Measurements from ENCODE around the gene MAPKAPK3.
A peak's percentile ranks its signal among the peaks of the same experiment; 100 is the strongest.

MAPKAPK3 gene

GRCh38 chr3:50610992-50611463, 5.9 kb upstream of the MAPKAPK3 start:
- no CpG with 5 or more reads among the region's 10 CpGs for WGBS (ENCODE audit: extremely low coverage, insufficient coverage, insufficient read length)
- no peak for DNase-seq
- Histone ChIP-seq H2AK5ac (ENCODE audit: low read length) (no peak overlapping the region), H3K27me3 (ENCODE audit: insufficient read depth, low read length) (no peaks in the 10 kb centered on the region), H4K8ac (ENCODE audit: low read depth, low read length) (peak overlapping the region; percentile 86), H2BK120ac (ENCODE audit: insufficient read depth, low read length, poor library complexity) (peak overlapping the region; percentile 45), H3K79me1 (ENCODE audit: low read length) (peaks cover 6% of the 10 kb centered on the region), H3K4me2 (ENCODE audit: low read length) (peak overlapping the region; percentile 76), H3K36me3 (ENCODE audit: control insufficient read depth in 1 of 2, insufficient read depth in 2 of 2, low read length in 2 of 2) (peaks cover 14% of the 10 kb centered on the region in 2 experiments), H2BK5ac (ENCODE audit: low read depth, low read length, poor library complexity) (peak overlapping the region; percentile 83), H3K23ac (ENCODE audit: low read length) (no peak overlapping the region), H3K9ac (ENCODE audit: low read length) (peak overlapping the region; percentile 73), H3K14ac (ENCODE audit: low read length) (peak overlapping the region; percentile 62), H3K4me3 (ENCODE audit: low read depth, low read length) (peak overlapping the region; percentile 73), H4K12ac (ENCODE audit: low read depth, low read length) (peak overlapping the region; percentile 24), H2AFZ (ENCODE audit: insufficient read depth, low read length, poor library complexity) (peak overlapping the region; percentile 65), H2BK12ac (ENCODE audit: low read length) (peak overlapping the region; percentile 21), H3K4ac (ENCODE audit: low read depth, low read length) (peak overlapping the region; percentile 13), H3K27ac (ENCODE audit: low read depth, low read length) (peak overlapping the region; percentile 78), H3K9me3 (ENCODE audit: insufficient read depth, low read depth, low read length) (peaks cover 5% of the 10 kb centered on the region), H3K4me1 (ENCODE audit: control insufficient read depth in 1 of 2, insufficient read depth in 2 of 2, low read length in 2 of 2) (peaks cover 9 to 12% of the 10 kb centered on the region in 2 experiments), H3K18ac (ENCODE audit: low read length) (peak overlapping the region; percentile 75), H4K91ac (ENCODE audit: low read depth, low read length) (peak overlapping the region; percentile 80), H3K79me2 (ENCODE audit: control insufficient read depth, insufficient read depth, low read length, poor library complexity) (peaks cover 3% of the 10 kb centered on the region)

- H3K23ac ChIP-seq (ENCODE audit: low read length): no peak within 1 kb of the TSS
- peak within 1 kb of the TSS; percentile 73 for H3K4me3 ChIP-seq (ENCODE audit: low read depth, low read length)
- H3K79me1 ChIP-seq (ENCODE audit: low read length): peaks cover 6% of the 10 kb centered on the region
- no peaks in the 10 kb centered on the region for H3K27me3 ChIP-seq (ENCODE audit: insufficient read depth, low read length)
- peak within 1 kb of the TSS; percentile 21 for H2BK12ac ChIP-seq (ENCODE audit: low read length)
- H3K9ac ChIP-seq (ENCODE audit: low read length): peak within 1 kb of the TSS; percentile 73
- peak; percentile 98 for DNase-seq
- peak within 1 kb of the TSS; percentile 75 for H3K18ac ChIP-seq (ENCODE audit: low read length)
- peak within 1 kb of the TSS; percentile 76 for H3K4me2 ChIP-seq (ENCODE audit: low read length)
- H3K4ac ChIP-seq (ENCODE audit: low read depth, low read length): peak within 1 kb of the TSS; percentile 13
- peak within 1 kb of the TSS; percentile 86 for H4K8ac ChIP-seq (ENCODE audit: low read depth, low read length)
- peaks cover 5% of the 10 kb centered on the region for H3K9me3 ChIP-seq (ENCODE audit: insufficient read depth, low read depth, low read length)
- peaks cover 9 to 12% of the 10 kb centered on the region in 2 experiments for H3K4me1 ChIP-seq (ENCODE audit: control insufficient read depth in 1 of 2, insufficient read depth in 2 of 2, low read length in 2 of 2)
- H2AK5ac ChIP-seq (ENCODE audit: low read length): no peak within 1 kb of the TSS
- H3K79me2 ChIP-seq (ENCODE audit: control insufficient read depth, insufficient read depth, low read length, poor library complexity): peaks cover 3% of the 10 kb centered on the region
- H2AFZ ChIP-seq (ENCODE audit: insufficient read depth, low read length, poor library complexity): peak within 1 kb of the TSS; percentile 65
- peaks cover 12 to 13% of the 10 kb centered on the region in 2 experiments for H3K36me3 ChIP-seq (ENCODE audit: control insufficient read depth in 1 of 2, insufficient read depth in 2 of 2, low read length in 2 of 2)
- no CpG with 5 or more reads among the region's 75 CpGs for WGBS (ENCODE audit: extremely low coverage, insufficient coverage, insufficient read length)
- peak within 1 kb of the TSS; percentile 78 for H3K27ac ChIP-seq (ENCODE audit: low read depth, low read length)
- H4K12ac ChIP-seq (ENCODE audit: low read depth, low read length): peak within 1 kb of the TSS; percentile 73
- peak within 1 kb of the TSS; percentile 45 for H2BK120ac ChIP-seq (ENCODE audit: insufficient read depth, low read length, poor library complexity)
- H2BK5ac ChIP-seq (ENCODE audit: low read depth, low read length, poor library complexity): peak within 1 kb of the TSS; percentile 83
- peak within 1 kb of the TSS; percentile 77 for H3K14ac ChIP-seq (ENCODE audit: low read length)
- H4K91ac ChIP-seq (ENCODE audit: low read depth, low read length): peak within 1 kb of the TSS; percentile 80
Observed at GRCh38 chr3:50611464-50612233, 5.3 kb upstream of the MAPKAPK3 start, which contains the start of gene CISH. CISH (minus strand) TSS chr3:50611774; CDS start chr3:50611650, 124 bp downstream.

GRCh38 chr3:50612234-50612882, 4.6 kb upstream of the MAPKAPK3 start:
- peak overlapping the region; percentile 73 for H4K12ac ChIP-seq (ENCODE audit: low read depth, low read length)
- no peak for DNase-seq
- peak overlapping the region; percentile 77 for H3K14ac ChIP-seq (ENCODE audit: low read length)
- peaks cover 9% of the 10 kb centered on the region for H3K79me1 ChIP-seq (ENCODE audit: low read length)
- H3K9ac ChIP-seq (ENCODE audit: low read length): peak overlapping the region; percentile 73
- H3K27me3 ChIP-seq (ENCODE audit: insufficient read depth, low read length): no peaks in the 10 kb centered on the region
- peak overlapping the region; percentile 7 for H3K27ac ChIP-seq (ENCODE audit: low read depth, low read length)
- H4K91ac ChIP-seq (ENCODE audit: low read depth, low read length): peak overlapping the region; percentile 60
- peak overlapping the region; percentile 20 for H2BK12ac ChIP-seq (ENCODE audit: low read length)
- H3K4ac ChIP-seq (ENCODE audit: low read depth, low read length): no peak overlapping the region
- H2AK5ac ChIP-seq (ENCODE audit: low read length): no peak overlapping the region
- H3K79me2 ChIP-seq (ENCODE audit: control insufficient read depth, insufficient read depth, low read length, poor library complexity): peaks cover 7% of the 10 kb centered on the region
- no peak overlapping the region for H2BK5ac ChIP-seq (ENCODE audit: low read depth, low read length, poor library complexity)
- peaks cover 5% of the 10 kb centered on the region for H3K9me3 ChIP-seq (ENCODE audit: insufficient read depth, low read depth, low read length)
- peak overlapping the region; percentile 68 for H3K4me3 ChIP-seq (ENCODE audit: low read depth, low read length)
- H2AFZ ChIP-seq (ENCODE audit: insufficient read depth, low read length, poor library complexity): peak overlapping the region; percentile 26
- peaks cover 9 to 12% of the 10 kb centered on the region in 2 experiments for H3K4me1 ChIP-seq (ENCODE audit: control insufficient read depth in 1 of 2, insufficient read depth in 2 of 2, low read length in 2 of 2)
- H4K8ac ChIP-seq (ENCODE audit: low read depth, low read length): peak overlapping the region; percentile 64
- no peak overlapping the region for H3K23ac ChIP-seq (ENCODE audit: low read length)
- no peak overlapping the region for H2BK120ac ChIP-seq (ENCODE audit: insufficient read depth, low read length, poor library complexity)
- H3K18ac ChIP-seq (ENCODE audit: low read length): peak overlapping the region; percentile 54
- H3K4me2 ChIP-seq (ENCODE audit: low read length): peak overlapping the region; percentile 76
- WGBS (ENCODE audit: extremely low coverage, insufficient coverage, insufficient read length): no CpG with 5 or more reads among the region's 29 CpGs
- H3K36me3 ChIP-seq (ENCODE audit: control insufficient read depth in 1 of 2, insufficient read depth in 2 of 2, low read length in 2 of 2): peaks cover 5 to 8% of the 10 kb centered on the region in 2 experiments

- no peak overlapping the region for H4K8ac ChIP-seq (ENCODE audit: low read depth, low read length)
Observed at GRCh38 chr3:50612970-50613846, 3.7 kb upstream of the MAPKAPK3 start.

More at GRCh38 chr3:50612970-50613846, 3.7 kb upstream of the MAPKAPK3 start:
- Histone ChIP-seq H3K79me1 (ENCODE audit: low read length) (peaks cover 9% of the 10 kb centered on the region), H3K23ac (ENCODE audit: low read length) (no peak overlapping the region), H3K18ac (ENCODE audit: low read length) (no peak overlapping the region), H3K4me2 (ENCODE audit: low read length) (no peak overlapping the region), H4K12ac (ENCODE audit: low read depth, low read length) (no peak overlapping the region), H2AFZ (ENCODE audit: insufficient read depth, low read length, poor library complexity) (no peak overlapping the region), H3K4ac (ENCODE audit: low read depth, low read length) (no peak overlapping the region), H3K27me3 (ENCODE audit: insufficient read depth, low read length) (no peaks in the 10 kb centered on the region), H2BK12ac (ENCODE audit: low read length) (no peak overlapping the region), H3K27ac (ENCODE audit: low read depth, low read length) (no peak overlapping the region), H2AK5ac (ENCODE audit: low read length) (no peak overlapping the region), H3K9ac (ENCODE audit: low read length) (no peak overlapping the region), H2BK5ac (ENCODE audit: low read depth, low read length, poor library complexity) (no peak overlapping the region), H3K9me3 (ENCODE audit: insufficient read depth, low read depth, low read length) (peaks cover 5% of the 10 kb centered on the region), H3K14ac (ENCODE audit: low read length) (no peak overlapping the region), H3K79me2 (ENCODE audit: control insufficient read depth, insufficient read depth, low read length, poor library complexity) (peaks cover 9% of the 10 kb centered on the region), H3K4me1 (ENCODE audit: control insufficient read depth in 1 of 2, insufficient read depth in 2 of 2, low read length in 2 of 2) (peaks cover 16 to 19% of the 10 kb centered on the region in 2 experiments), H4K91ac (ENCODE audit: low read depth, low read length) (no peak overlapping the region), H3K36me3 (ENCODE audit: control insufficient read depth in 1 of 2, insufficient read depth in 2 of 2, low read length in 2 of 2) (no peaks in the 10 kb centered on the region), H2BK120ac (ENCODE audit: insufficient read depth, low read length, poor library complexity) (no peak overlapping the region), H3K4me3 (ENCODE audit: low read depth, low read length) (no peak overlapping the region)
- no CpG with 5 or more reads among the region's 6 CpGs for WGBS (ENCODE audit: extremely low coverage, insufficient coverage, insufficient read length)
- DNase-seq: no peak
